ENCODE results near the gene GINS2.
A peak's percentile ranks its signal among the peaks of the same experiment; 100 is the strongest.

GINS2 gene

DNA sequence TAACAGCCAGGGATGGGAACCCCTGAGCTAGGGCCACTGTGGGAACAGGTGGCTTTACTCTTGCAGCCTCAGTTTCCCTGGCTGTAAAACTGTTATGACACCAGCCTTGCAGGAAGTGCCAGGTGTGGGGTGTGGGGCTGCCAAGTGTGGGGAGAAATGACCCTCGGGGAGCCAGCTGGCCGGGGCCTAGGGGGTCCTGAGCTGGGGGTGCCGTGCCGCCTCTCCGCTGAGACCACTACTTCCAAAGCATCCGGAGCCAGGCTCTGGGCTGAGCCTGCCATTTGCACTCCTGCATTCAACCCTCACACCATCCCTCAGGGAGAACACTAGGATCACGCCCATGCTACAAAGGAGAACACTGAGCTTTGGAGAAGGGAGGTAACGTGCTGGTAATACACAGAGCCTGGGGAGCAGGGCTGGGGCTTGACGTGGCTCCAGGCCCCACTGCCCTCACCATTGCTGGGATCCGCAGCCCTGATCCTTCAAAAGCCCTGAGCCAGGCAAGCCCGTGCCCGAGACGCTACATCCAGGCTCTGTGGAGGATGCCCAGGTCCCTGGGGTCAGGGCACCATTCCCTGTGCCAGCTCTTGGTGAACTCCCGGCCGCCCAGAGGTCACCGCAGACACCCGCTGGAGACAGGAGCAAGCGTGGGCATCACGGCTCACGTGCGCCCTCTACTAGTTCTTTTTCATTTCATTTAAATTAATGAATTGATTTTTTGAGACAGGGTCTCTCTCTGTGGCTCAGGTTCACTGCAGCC, 28.8 kb upstream of the GINS2 start:
- Histone ChIP-seq H3K36me3 (ENCODE audit: insufficient read depth, low read length) (no peaks in the 10 kb centered on the region; the same call in 1 of the 2 replicates), H3K9me3 (ENCODE audit: low read length) (no peaks in the 10 kb centered on the region), H3K27me3 (ENCODE audit: insufficient read depth, low read length) (peaks cover 3% of the 10 kb centered on the region; the same call in 1 of the 2 replicates), H3K9me2 (ENCODE audit: low read depth, low read length) (no peaks in the 10 kb centered on the region), H3F3A (ENCODE audit: insufficient read depth, low read length) (no peaks in the 10 kb centered on the region), H4K20me1 (ENCODE audit: insufficient read depth, low read length) (no peaks in the 10 kb centered on the region), H3K9ac (ENCODE audit: low read length) (no peak overlapping the region), H3K4me3 (ENCODE audit: low read depth, low read length, poor library complexity, severe bottlenecking) (no peak overlapping the region), H3K4me1 (ENCODE audit: insufficient read depth, low read length, severe bottlenecking) (no peaks in the 10 kb centered on the region), H2AFZ (ENCODE audit: low read length) (no peak overlapping the region), H3K4me2 (ENCODE audit: low read length) (no peak overlapping the region), H3K27ac (ENCODE audit: low read depth, low read length, poor library complexity, severe bottlenecking) (no peak overlapping the region), H3K79me2 (ENCODE audit: insufficient read depth, low read length) (no peaks in the 10 kb centered on the region)
- TF ChIP-seq, protein P1, sequence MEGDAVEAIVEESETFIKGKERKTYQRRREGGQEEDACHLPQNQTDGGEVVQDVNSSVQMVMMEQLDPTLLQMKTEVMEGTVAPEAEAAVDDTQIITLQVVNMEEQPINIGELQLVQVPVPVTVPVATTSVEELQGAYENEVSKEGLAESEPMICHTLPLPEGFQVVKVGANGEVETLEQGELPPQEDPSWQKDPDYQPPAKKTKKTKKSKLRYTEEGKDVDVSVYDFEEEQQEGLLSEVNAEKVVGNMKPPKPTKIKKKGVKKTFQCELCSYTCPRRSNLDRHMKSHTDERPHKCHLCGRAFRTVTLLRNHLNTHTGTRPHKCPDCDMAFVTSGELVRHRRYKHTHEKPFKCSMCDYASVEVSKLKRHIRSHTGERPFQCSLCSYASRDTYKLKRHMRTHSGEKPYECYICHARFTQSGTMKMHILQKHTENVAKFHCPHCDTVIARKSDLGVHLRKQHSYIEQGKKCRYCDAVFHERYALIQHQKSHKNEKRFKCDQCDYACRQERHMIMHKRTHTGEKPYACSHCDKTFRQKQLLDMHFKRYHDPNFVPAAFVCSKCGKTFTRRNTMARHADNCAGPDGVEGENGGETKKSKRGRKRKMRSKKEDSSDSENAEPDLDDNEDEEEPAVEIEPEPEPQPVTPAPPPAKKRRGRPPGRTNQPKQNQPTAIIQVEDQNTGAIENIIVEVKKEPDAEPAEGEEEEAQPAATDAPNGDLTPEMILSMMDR (IDR thresholded peaks at IDR 0.05; ENCODE audit: low read length), result peak; percentile 68
- TF ChIP-seq EZH2 (IDR thresholded peaks at IDR 0.05; ENCODE audit: borderline replicate concordance, low read length), result no peak

DNA sequence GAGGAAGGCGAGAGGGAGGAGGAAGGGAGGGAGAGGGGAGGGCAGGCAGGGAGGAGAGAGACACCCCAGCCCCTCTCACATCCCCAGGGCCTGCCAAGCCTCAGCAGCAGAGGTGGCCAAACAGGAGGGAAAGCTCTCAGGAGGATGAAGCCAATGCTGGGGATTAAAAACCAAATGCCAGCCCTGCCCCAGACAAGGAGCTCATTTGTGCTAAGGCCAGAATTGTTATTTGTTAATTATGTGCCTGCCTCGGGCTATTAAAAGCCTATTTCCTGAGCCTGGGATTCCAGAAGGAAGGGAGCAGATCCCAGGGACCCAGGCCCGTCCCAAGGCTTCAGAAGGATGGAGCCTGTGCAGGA, 27.9 kb upstream of the GINS2 start:
- TF ChIP-seq, protein P1 (IDR thresholded peaks at IDR 0.05; ENCODE audit: low read length), result no peak
- no peak for TF ChIP-seq EZH2 (IDR thresholded peaks at IDR 0.05; ENCODE audit: borderline replicate concordance, low read length)
- Histone ChIP-seq H3K9ac (ENCODE audit: low read length) (no peak overlapping the region), H3K27ac (ENCODE audit: low read depth, low read length, poor library complexity, severe bottlenecking) (no peak overlapping the region), H4K20me1 (ENCODE audit: insufficient read depth, low read length) (no peaks in the 10 kb centered on the region), H3K4me1 (ENCODE audit: insufficient read depth, low read length, severe bottlenecking) (no peaks in the 10 kb centered on the region), H3K27me3 (ENCODE audit: insufficient read depth, low read length) (peaks cover 8% of the 10 kb centered on the region; the same call in 1 of the 2 replicates), H2AFZ (ENCODE audit: low read length) (no peak overlapping the region), H3K79me2 (ENCODE audit: insufficient read depth, low read length) (no peaks in the 10 kb centered on the region), H3K36me3 (ENCODE audit: insufficient read depth, low read length) (peaks cover 5% of the 10 kb centered on the region; the same call in 1 of the 2 replicates), H3F3A (ENCODE audit: insufficient read depth, low read length) (no peaks in the 10 kb centered on the region), H3K9me3 (ENCODE audit: low read length) (0 out of 2 replicates have a peak, but pooled peaks cover 4% of the 10 kb centered on the region), H3K4me2 (ENCODE audit: low read length) (no peak overlapping the region), H3K4me3 (ENCODE audit: low read depth, low read length, poor library complexity, severe bottlenecking) (no peak overlapping the region), H3K9me2 (ENCODE audit: low read depth, low read length) (no peaks in the 10 kb centered on the region)

DNA sequence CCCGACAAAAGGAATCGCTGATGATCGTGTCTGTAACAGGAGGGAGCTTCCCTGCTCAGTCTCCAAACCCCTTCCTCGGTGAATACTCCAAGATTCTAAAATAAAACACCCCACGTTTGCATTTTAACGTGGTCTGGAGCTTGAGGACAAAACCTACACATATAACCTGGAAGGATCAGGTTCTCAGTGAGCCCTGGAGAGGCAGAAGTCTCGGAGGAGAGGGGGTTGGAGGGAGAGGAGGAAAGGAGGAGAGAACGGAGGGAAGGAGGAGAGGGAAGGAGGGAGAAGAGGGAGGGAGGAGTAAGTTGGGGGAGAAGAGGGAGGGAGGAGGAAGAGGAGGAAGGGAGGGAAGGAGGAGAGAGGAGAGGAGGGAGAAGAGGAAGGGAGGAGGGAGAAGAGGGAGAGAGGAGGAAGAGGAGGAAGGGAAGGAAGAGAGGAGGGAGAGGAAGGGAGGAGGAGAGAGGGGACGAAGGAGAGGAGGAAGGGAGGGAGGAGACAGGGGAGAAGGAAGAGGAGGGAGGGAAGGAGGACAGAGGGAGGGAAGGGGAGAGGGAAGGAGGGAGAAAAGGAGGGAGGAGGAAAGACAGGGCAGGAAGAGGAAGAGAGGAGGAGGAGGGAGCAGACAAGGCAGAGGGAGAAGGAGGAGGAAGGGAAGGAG, 27.4 kb upstream of the GINS2 start:
- Histone ChIP-seq H3K36me3 (ENCODE audit: insufficient read depth, low read length) (peaks cover 5% of the 10 kb centered on the region; the same call in 1 of the 2 replicates), H3K4me2 (ENCODE audit: low read length) (no peak overlapping the region), H3F3A (ENCODE audit: insufficient read depth, low read length) (no peaks in the 10 kb centered on the region), H4K20me1 (ENCODE audit: insufficient read depth, low read length) (no peaks in the 10 kb centered on the region), H3K9ac (ENCODE audit: low read length) (no peak overlapping the region), H3K4me1 (ENCODE audit: insufficient read depth, low read length, severe bottlenecking) (no peaks in the 10 kb centered on the region), H3K79me2 (ENCODE audit: insufficient read depth, low read length) (no peaks in the 10 kb centered on the region), H2AFZ (ENCODE audit: low read length) (no peak overlapping the region), H3K27me3 (ENCODE audit: insufficient read depth, low read length) (peaks cover 8% of the 10 kb centered on the region; the same call in 1 of the 2 replicates), H3K27ac (ENCODE audit: low read depth, low read length, poor library complexity, severe bottlenecking) (no peak overlapping the region), H3K4me3 (ENCODE audit: low read depth, low read length, poor library complexity, severe bottlenecking) (no peak overlapping the region), H3K9me2 (ENCODE audit: low read depth, low read length) (no peaks in the 10 kb centered on the region), H3K9me3 (ENCODE audit: low read length) (0 out of 2 replicates have a peak, but pooled peaks cover 4% of the 10 kb centered on the region)
- TF ChIP-seq, protein P1 (IDR thresholded peaks at IDR 0.05; ENCODE audit: low read length), result no peak

Measured in OCI-LY1 (cell line).